Transverse colon (tissue), 4 donors: Measurements from ENCODE around the gene ZNF235. TPM values are rescaled to one million over a fixed set of nuclear protein-coding genes. Genes with fewer than 3 reads are reported as not detected.

Experiments used
- DNase-seq: peaks from one replicate; pipeline ENCODE4 v3.0.0-alpha.2; 2019
- H3K27ac ChIP-seq, 4 donors: fragments of 200-600 bp; sonication (generic); 2 replicates each; pipeline ENCODE4 v1.5.1; 2016 to 2018; ENCODE audit warnings: inconsistent platforms in 4 of 4
- H3K27me3 ChIP-seq: fragments of 200-600 bp; sonication (generic); 2 replicates; pipeline ENCODE4 v1.5.1; 2017; ENCODE audit warnings: inconsistent platforms
- H3K36me3 ChIP-seq, 4 donors: fragments of 200-600 bp; sonication (generic); 2 replicates each; pipeline ENCODE4 v1.5.1; 2017 to 2019; ENCODE audit warnings: inconsistent platforms in 4 of 4
- H3K4me1 ChIP-seq, 4 donors: fragments of 200-600 bp; sonication (generic); 2 replicates each; pipeline ENCODE4 v1.5.1; 2017 to 2020; ENCODE audit warnings: inconsistent platforms in 4 of 4
- H3K4me3 ChIP-seq, 4 donors: fragments of 200-600 bp; sonication (generic); 1 replicate in 1 of 4; 2 replicates in 3 of 4; pipeline versions ENCODE4 v1.5.1 to v1.6.1; 2017 to 2019; ENCODE audit warnings: inconsistent platforms in 4 of 4
- H3K9me3 ChIP-seq, 2 donors: fragments of 200-600 bp; sonication (generic); 2 replicates each; pipeline ENCODE4 v1.5.1; 2017 to 2019; ENCODE audit warnings: inconsistent platforms in 2 of 2
- CTCF ChIP-seq, 5 experiments: fragments of 200-600 bp in 3 of 5; fragments of 450-650 bp in 2 of 5; sonication (generic) in 3 of 5; IDR thresholded peaks; 1 replicate in 2 of 5; 2 replicates in 3 of 5; pipeline ENCODE4 v1.5.1; 2016 to 2017; ENCODE audit warnings: antibody characterized with exemption in 5 of 5, inconsistent platforms in 3 of 5, mild to moderate bottlenecking in 2 of 5, moderate library complexity in 1 of 5
- EP300 ChIP-seq: sonication (generic); formaldehyde crosslinking; IDR thresholded peaks from one replicate; pipeline ENCODE4 v1.6.1; 2017; ENCODE audit warnings: antibody characterized with exemption, low read depth
- POLR2A ChIP-seq: fragments of 450-650 bp; IDR thresholded peaks from one replicate; pipeline ENCODE4 v1.6.1; 2016; ENCODE audit warnings: antibody characterized with exemption, mild to moderate bottlenecking, moderate library complexity
- POLR2AphosphoS5 ChIP-seq, 3 donors: sonication (generic); formaldehyde crosslinking; IDR thresholded peaks; one replicate each; pipeline ENCODE4 v1.6.1; 2016; ENCODE audit warnings: antibody characterized with exemption in 3 of 3
- WGBS, 2 donors: methylation state at CpG; one replicate each; pipeline ENCODE4 v1.1.5; 2018; ENCODE audit warnings: low coverage in 1 of 2; 5-methylcytosine and 5-hydroxymethylcytosine counted together
- in situ Hi-C, 4 donors: fragments of 200-750 bp; cut with MboI; loops; one replicate each; pipeline versions ENCODE4 v1.15.0 to v1.15.1; 2017; ENCODE audit warnings: low sequenced_read_pairs in 3 of 4, low pct_ligation_motif_present in 1 of 4, low pct_unique_long_range_greater_than_20kb in 1 of 4
- intact Hi-C: fragments of 100-400 bp; cut with DNase I; formaldehyde crosslinking; loops from one replicate; pipeline ENCODE4 v1.15.1; 2023; ENCODE audit warnings: low total_unique reads
- total RNA-seq, 4 donors: library from RNA; depleted of rRNA; stranded (reverse); fragments of >200 nt; gene quantifications; one replicate each; pipeline ENCODE4 v1.1.0, GENCODE V29; 2016

The ZNF235 gene
- total RNA-seq, 4 donors from 2014 or later = 7.1 to 10.6 (median 8.4) TPM

DNA sequence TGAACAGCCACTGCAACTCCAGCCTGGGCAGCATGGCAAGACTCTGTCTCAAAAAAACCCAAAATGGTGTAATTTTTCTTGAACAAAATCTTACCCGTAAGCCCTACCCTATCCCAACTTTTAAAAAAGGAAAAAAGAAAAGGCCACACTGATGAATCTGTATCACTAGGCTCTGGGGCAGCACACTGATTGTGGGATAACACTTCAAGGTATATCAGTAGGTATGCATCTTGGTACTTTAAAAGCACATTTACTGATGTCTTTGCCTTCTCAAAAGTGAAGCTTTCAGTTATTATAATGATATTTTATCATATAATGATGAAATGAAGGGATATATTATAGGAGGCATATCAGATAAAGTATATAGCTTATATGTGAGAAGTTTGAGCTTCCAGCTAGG lies 27.3 kb upstream of the ZNF235 start:
- H3K36me3 ChIP-seq = peaks cover 0 to 95% (median 48%) of the 10 kb centered on the region in 4 donors

DNA sequence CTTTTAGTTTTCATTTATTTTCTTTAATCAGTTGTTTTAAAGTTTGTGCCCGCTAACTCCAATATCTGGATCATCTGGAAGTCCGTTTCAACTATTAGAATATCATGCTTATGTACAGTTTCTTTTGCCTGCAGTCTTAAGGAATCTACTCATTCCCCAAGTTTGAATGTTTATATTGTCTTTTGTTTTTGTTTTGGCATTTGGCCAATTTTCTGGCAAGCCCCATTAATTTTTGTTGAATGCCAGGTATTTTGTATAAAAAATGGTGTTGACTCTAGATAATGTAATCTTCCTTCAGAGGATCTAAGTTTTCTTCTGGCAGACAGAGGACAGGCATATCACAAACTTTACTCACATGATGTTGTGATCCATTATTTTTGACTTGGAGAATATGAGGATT lies 11.1 kb upstream of the ZNF235 start:
- Histone ChIP-seq H3K9me3 (peaks cover 41 to 44% of the 10 kb centered on the region in 2 donors), H3K36me3 (no peaks in the 10 kb centered on the region), H3K4me1 (no peaks in the 10 kb centered on the region), H3K27ac (no peak overlapping the region), H3K27me3 (no peaks in the 10 kb centered on the region), H3K4me3 (no peak overlapping the region)
- in situ Hi-C loops (no loop called here), intact Hi-C loops (no loop called here)
- TF ChIP-seq POLR2AphosphoS5 (IDR thresholded peaks at IDR 0.05) (no peak), POLR2A (no peak)
- DNase-seq = no peak
- 73 to 84% methylated on average over 2 of the region's 2 CpGs for WGBS, 2 donors

More for the DNA sequence above, 27.3 kb upstream of the ZNF235 start:
- Histone ChIP-seq H3K4me3 (no peak overlapping the region), H3K9me3 (peaks cover 59 to 67% of the 10 kb centered on the region in 2 donors), H3K27me3 (no peaks in the 10 kb centered on the region), H3K27ac (no peak overlapping the region), H3K4me1 (no peaks in the 10 kb centered on the region)
- DNase-seq = no peak
- TF ChIP-seq POLR2AphosphoS5 (IDR thresholded peaks at IDR 0.05) = no peak
- no peak for TF ChIP-seq EP300
- TF ChIP-seq CTCF (IDR thresholded peaks at IDR 0.05) = no peak
- TF ChIP-seq POLR2A = no peak
- 95 to 100% methylated on average over 1 of the region's 1 CpG for WGBS, 2 donors
- in situ Hi-C loops (no loop called here), intact Hi-C loops (no loop called here)

GRCh38 chr19:44313231-44313630 lies 8.4 kb upstream of the ZNF235 start:
- intact Hi-C loops = no loop called here
- 75 to 89% methylated on average over 1 of the region's 1 CpG for WGBS, 2 donors
- H3K36me3 ChIP-seq = no peaks in the 10 kb centered on the region

GRCh38 chr19:44308011-44308410 lies 3.2 kb upstream of the ZNF235 start:
- TF ChIP-seq CTCF (IDR thresholded peaks at IDR 0.05) = no peak
- TF ChIP-seq POLR2AphosphoS5 (IDR thresholded peaks at IDR 0.05) = no peak
- Histone ChIP-seq H3K4me1 (peaks cover 0 to 16% (median 10%) of the 10 kb centered on the region in 4 donors), H3K4me3 (no peak overlapping the region), H3K27me3 (no peaks in the 10 kb centered on the region), H3K9me3 (peaks cover 0 to 5% of the 10 kb centered on the region in 2 donors), H3K36me3 (no peaks in the 10 kb centered on the region), H3K27ac (no peak overlapping the region)
- DNase-seq = no peak
- in situ Hi-C loops = no loop called here
- WGBS, 2 donors = 88 to 92% methylated on average over 3 of the region's 3 CpGs
- intact Hi-C loops = no loop called here

More at GRCh38 chr19:44313231-44313630, 8.4 kb upstream of the ZNF235 start:
- DNase-seq = no peak
- TF ChIP-seq EP300 = no peak
- no peak for TF ChIP-seq POLR2AphosphoS5 (IDR thresholded peaks at IDR 0.05)
- TF ChIP-seq POLR2A = no peak
- no peak for TF ChIP-seq CTCF (IDR thresholded peaks at IDR 0.05)
- Histone ChIP-seq H3K4me3 (no peak overlapping the region), H3K4me1 (no peaks in the 10 kb centered on the region), H3K27ac (no peak overlapping the region), H3K9me3 (peaks cover 18 to 20% of the 10 kb centered on the region in 2 donors), H3K27me3 (no peaks in the 10 kb centered on the region)
- in situ Hi-C loops = no loop called here

DNA sequence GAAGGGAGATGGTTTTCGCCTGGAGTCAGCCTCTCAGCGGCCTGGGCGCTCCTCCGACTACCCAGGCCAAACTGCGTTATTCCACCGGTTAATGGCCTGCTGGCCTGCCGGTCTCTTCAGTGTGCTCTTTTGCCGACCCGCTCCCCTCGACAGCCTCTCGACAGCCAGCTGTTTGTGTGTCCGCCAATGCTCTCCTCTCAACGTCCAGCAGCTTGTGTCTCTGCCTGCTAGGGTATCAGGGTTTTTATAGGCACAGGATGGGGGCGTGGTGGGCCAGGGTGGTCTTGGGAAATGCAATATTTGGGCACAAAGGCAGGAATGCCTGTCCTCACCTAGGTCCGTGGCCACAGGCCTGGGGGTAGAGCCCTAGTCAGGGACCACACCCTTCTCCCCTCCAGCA lies 1.5 kb upstream of the ZNF235 start:
- intact Hi-C loops = no loop called here
- no peaks in the 10 kb centered on the region for H3K27me3 ChIP-seq
- WGBS, 2 donors = 88% methylated on average over 15 of the region's 15 CpGs; no CpG with 5 or more reads in 1 of the 2 donors
- peaks cover 0 to 13% (median 6%) of the 10 kb centered on the region in 4 donors for H3K36me3 ChIP-seq
- H3K4me1 ChIP-seq = peaks cover 0 to 16% (median 10%) of the 10 kb centered on the region in 4 donors
- no peak for DNase-seq
- TF ChIP-seq CTCF (IDR thresholded peaks at IDR 0.05) = no peak
- no peak overlapping the region for H3K4me3 ChIP-seq
- no peak overlapping the region for H3K27ac ChIP-seq
- in situ Hi-C loops = no loop called here
- H3K9me3 ChIP-seq = peaks cover 0 to 5% of the 10 kb centered on the region in 2 donors
